H9 (cell line): ENCODE results near the gene ZDHHC11. TPM values are rescaled to one million over a fixed set of nuclear protein-coding genes. Genes with fewer than 3 reads are reported as not detected.
"Not testable (repeated sequence)": the region's sequence is repeated elsewhere in the genome, so short reads cannot be mapped to it uniquely, and the experiment has no call there.

Experiments
- DNase-seq: peaks from one replicate; pipeline ENCODE4 v3.0.0-alpha.2; 2017
- H2AFZ ChIP-seq: one replicate; pipeline ENCODE4 v1.6.1; 2013; ENCODE audit warnings: mild to moderate bottlenecking, low read length, control low read depth, moderate library complexity
- H2AK5ac ChIP-seq: 2 replicates; pipeline ENCODE4 v1.6.1; 2013; ENCODE audit warnings: low read length, control low read depth, mixed read lengths; ENCODE audit not compliant: insufficient read length
- H2BK120ac ChIP-seq: one replicate; pipeline ENCODE4 v1.6.1; 2013; ENCODE audit warnings: low read depth, mild to moderate bottlenecking, low read length, control low read depth, inconsistent platforms; ENCODE audit not compliant: poor library complexity, severe bottlenecking
- H2BK12ac ChIP-seq: 2 replicates; pipeline ENCODE4 v1.6.1; 2013; ENCODE audit warnings: low read length, control low read depth, mixed read lengths, low read depth; ENCODE audit not compliant: insufficient read length
- H2BK15ac ChIP-seq: 2 replicates; pipeline ENCODE4 v1.6.1; 2013; ENCODE audit warnings: low read depth, low read length, control low read depth
- H2BK20ac ChIP-seq: one replicate; pipeline ENCODE4 v1.6.1; 2013; ENCODE audit warnings: low read depth, mild to moderate bottlenecking, low read length, control low read depth, inconsistent platforms; ENCODE audit not compliant: poor library complexity, severe bottlenecking
- H2BK5ac ChIP-seq: 2 replicates; pipeline ENCODE4 v1.6.1; 2013; ENCODE audit warnings: low read length, control low read depth, mixed read lengths; ENCODE audit not compliant: insufficient read length
- H3K14ac ChIP-seq: 2 replicates; pipeline ENCODE4 v1.6.1; 2013; ENCODE audit warnings: low read length, control low read depth; ENCODE audit not compliant: insufficient read depth
- H3K18ac ChIP-seq: 2 replicates; pipeline ENCODE4 v1.6.1; 2013; ENCODE audit warnings: low read depth, mild to moderate bottlenecking, mixed read lengths, low read length, control low read depth; ENCODE audit not compliant: insufficient read length
- H3K23ac ChIP-seq: 2 replicates; pipeline ENCODE4 v1.6.1; 2013; ENCODE audit warnings: low read length, control low read depth, mixed read lengths, low read depth; ENCODE audit not compliant: insufficient read length
- H3K23me2 ChIP-seq: 2 replicates; pipeline ENCODE4 v1.6.1; 2013; ENCODE audit warnings: low read depth, mild to moderate bottlenecking, mixed read lengths, low read length, control low read depth; ENCODE audit not compliant: insufficient read length, poor library complexity, severe bottlenecking
- H3K27ac ChIP-seq: 2 replicates; pipeline ENCODE4 v1.5.1; 2013; ENCODE audit warnings: low read length, control low read depth, mixed read lengths, low read depth; ENCODE audit not compliant: insufficient read length
- H3K27me3 ChIP-seq: 2 replicates; pipeline ENCODE4 v1.6.1; 2013; ENCODE audit warnings: low read length, control low read depth, inconsistent platforms; ENCODE audit not compliant: insufficient read depth
- H3K4ac ChIP-seq: 2 replicates; pipeline ENCODE4 v1.6.1; 2013; ENCODE audit warnings: low read depth, mild to moderate bottlenecking, control low read depth, inconsistent platforms, low read length, moderate library complexity
- H3K4me1 ChIP-seq: 2 replicates; pipeline ENCODE4 v1.6.1; 2013; ENCODE audit warnings: low read length, control low read depth, inconsistent platforms; ENCODE audit not compliant: insufficient read depth
- H3K4me2 ChIP-seq: 2 replicates; pipeline ENCODE4 v1.6.1; 2013; ENCODE audit warnings: low read length, control low read depth, mixed read lengths; ENCODE audit not compliant: insufficient read length, insufficient read depth
- H3K56ac ChIP-seq: 2 replicates; pipeline ENCODE4 v1.6.1; 2013; ENCODE audit warnings: low read depth, mild to moderate bottlenecking, mixed read lengths, low read length, control low read depth; ENCODE audit not compliant: insufficient read length
- H3K79me1 ChIP-seq: 2 replicates; pipeline ENCODE4 v1.6.1; 2013; ENCODE audit warnings: low read depth, mild to moderate bottlenecking, moderate library complexity, low read length, control low read depth, inconsistent platforms; ENCODE audit not compliant: insufficient read depth, poor library complexity, severe bottlenecking
- H3K79me2 ChIP-seq: 2 replicates; pipeline ENCODE4 v1.6.1; 2013; ENCODE audit warnings: low read length, control low read depth, inconsistent platforms; ENCODE audit not compliant: insufficient read depth
- H3K9ac ChIP-seq: 2 replicates; pipeline ENCODE4 v1.6.1; 2013; ENCODE audit warnings: low read length, control low read depth, mixed read lengths; ENCODE audit not compliant: insufficient read length; ENCODE audit errors: extremely low read depth
- H3K9me3 ChIP-seq: one replicate; pipeline ENCODE4 v1.6.1; 2013; ENCODE audit warnings: low read depth, low read length, inconsistent platforms; ENCODE audit not compliant: control insufficient read depth
- H3T11ph ChIP-seq: one replicate; pipeline ENCODE4 v1.6.1; 2013; ENCODE audit warnings: mild to moderate bottlenecking, low read length, control low read depth, inconsistent platforms
- H4K20me1 ChIP-seq: one replicate; pipeline ENCODE4 v1.6.1; 2013; ENCODE audit not compliant: control insufficient read depth, insufficient read length, insufficient read depth
- H4K5ac ChIP-seq: 2 replicates; pipeline ENCODE4 v1.6.1; 2013; ENCODE audit warnings: low read depth, mild to moderate bottlenecking, mixed read lengths, low read length, control low read depth; ENCODE audit not compliant: insufficient read length
- H4K8ac ChIP-seq: replicated peaks from 2 replicates; pipeline ENCODE4 v1.6.1; 2013; ENCODE audit warnings: low read length, control low read depth, mixed read lengths, low read depth; ENCODE audit not compliant: insufficient read length
- H4K91ac ChIP-seq: 2 replicates; pipeline ENCODE4 v1.6.1; 2013; ENCODE audit warnings: low read depth, mild to moderate bottlenecking, moderate library complexity, mixed read lengths, low read length, control low read depth; ENCODE audit not compliant: insufficient read length
- H3K27ac Mint-ChIP-seq, 3 experiments: 2 replicates in 2 of 3; 3 replicates in 1 of 3; pipeline ENCODE4 v1.8.0; 2020 to 2021; ENCODE audit warnings: mixed read lengths in 3 of 3, mild to moderate bottlenecking in 1 of 3, moderate library complexity in 1 of 3
- H3K27me3 Mint-ChIP-seq: 2 replicates; pipeline ENCODE4 v1.8.0; 2021; ENCODE audit warnings: low read depth, mild to moderate bottlenecking, moderate library complexity, mixed read lengths
- H3K36me3 Mint-ChIP-seq, 3 experiments: 2 replicates in 2 of 3; 3 replicates in 1 of 3; pipeline ENCODE4 v1.8.0; 2020 to 2021; ENCODE audit warnings: low read depth in 3 of 3, mixed read lengths in 3 of 3; ENCODE audit not compliant: insufficient read depth in 1 of 3
- H3K4me1 Mint-ChIP-seq, 2 experiments: 2 replicates each; pipeline ENCODE4 v1.8.0; 2020; ENCODE audit warnings: mixed read lengths in 2 of 2
- H3K4me3 Mint-ChIP-seq, 2 experiments: 2 replicates in 1 of 2; 3 replicates in 1 of 2; pipeline ENCODE4 v1.8.0; 2020 to 2021; ENCODE audit warnings: mild to moderate bottlenecking in 2 of 2, mixed read lengths in 2 of 2, moderate library complexity in 1 of 2
- H3K9me3 Mint-ChIP-seq, 2 experiments: 2 replicates in 1 of 2; 3 replicates in 1 of 2; pipeline ENCODE4 v1.8.0; 2020; ENCODE audit warnings: mild to moderate bottlenecking in 2 of 2, mixed read lengths in 2 of 2, moderate library complexity in 1 of 2
- CTCF ChIP-seq: fragments of 200-600 bp; sonication (generic); conservative IDR thresholded peaks from 3 replicates; pipeline ENCODE4 v1.8.0; 2021; ENCODE audit warnings: antibody characterized with exemption, mild to moderate bottlenecking
- WGBS: extraction: QIAGEN DNeasy Blood & Tissue Kit; methylation state at CpG from one replicate; pipeline ENCODE4 v1.1.7; 2013; ENCODE audit warnings: missing lambda C conversion rate, low lambda C conversion rate, mixed read lengths; ENCODE audit not compliant: insufficient read length; ENCODE audit errors: extremely low coverage; 5-methylcytosine and 5-hydroxymethylcytosine counted together
- total RNA-seq: library from RNA; stranded (reverse); gene quantifications from 2 replicates; pipeline ENCODE4 v1.2.1, GENCODE V29; 2021

The ZDHHC11 gene
- total RNA-seq, 1 experiment from 2014 or later: 37.6 TPM

DNA sequence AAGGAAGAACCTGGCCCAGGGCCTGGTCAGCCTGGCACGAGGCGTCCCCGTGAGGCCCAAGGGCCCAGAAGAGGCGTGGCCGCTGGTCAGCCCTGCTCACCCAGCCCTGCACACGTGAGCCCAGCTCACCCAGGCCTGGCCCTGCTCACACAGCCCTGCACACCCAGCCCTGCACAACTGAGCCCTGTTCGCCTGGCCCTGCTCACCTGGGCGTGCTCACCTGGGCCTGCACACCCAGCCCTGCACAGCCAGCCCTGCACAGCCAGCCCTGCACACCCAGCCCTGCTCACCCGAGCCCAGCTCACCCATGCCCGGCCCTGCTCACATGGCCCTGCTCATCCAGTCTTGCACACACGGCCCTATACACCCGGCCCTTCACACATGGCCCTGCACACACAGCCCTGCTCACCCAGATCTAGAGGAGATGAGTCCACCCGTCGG, 2.1 kb downstream of the ZDHHC11 start:
- Histone ChIP-seq H3K27me3 (no peaks in the 10 kb centered on the region), H4K91ac (no peak overlapping the region), H3K79me2 (no peaks in the 10 kb centered on the region), H2AFZ (no peak overlapping the region), H2AK5ac (no peak overlapping the region), H3K23ac (no peak overlapping the region), H3K4me1 (no peaks in the 10 kb centered on the region), H3K23me2 (no peaks in the 10 kb centered on the region), H3T11ph (no peak overlapping the region), H3K9ac (no peak overlapping the region), H2BK5ac (no peak overlapping the region), H4K8ac (no peak overlapping the region), H3K14ac (no peak overlapping the region), H3K18ac (no peak overlapping the region), H3K4ac (no peak overlapping the region), H3K56ac (no peak overlapping the region), H3K79me1 (no peaks in the 10 kb centered on the region), H2BK12ac (no peak overlapping the region), H4K5ac (no peak overlapping the region), H2BK20ac (no peak overlapping the region), H2BK15ac (no peak overlapping the region), H3K4me2 (no peak overlapping the region), H3K9me3 (no peaks in the 10 kb centered on the region), H2BK120ac (no peak overlapping the region), H4K20me1 (no peaks in the 10 kb centered on the region), H3K27ac (no peak overlapping the region)
- Mint-ChIP-seq H3K4me3 (no peak overlapping the region), H3K27me3 (peaks cover 10% of the 10 kb centered on the region; the same call in 1 of the 2 replicates), H3K4me1 (peaks cover 3 to 5% of the 10 kb centered on the region in 2 experiments; a peak in 1 of 4 replicates), H3K27ac (peak overlapping the region in 2 of 3 experiments; percentile 61 to 83; a peak in 2 of 7 replicates), H3K9me3 (no peaks in the 10 kb centered on the region), H3K36me3 (peaks cover 0 to 7% (median 0%) of the 10 kb centered on the region in 3 experiments; a peak in 3 of 7 replicates)
- DNase-seq: no peak
- no CpG with 5 or more reads among the region's 14 CpGs for WGBS
- TF ChIP-seq CTCF: no peak

GRCh38 chr5:847736-848135, 3.0 kb downstream of the ZDHHC11 start:
- not testable (repeated sequence) for H3K4me2 ChIP-seq, H2BK15ac ChIP-seq, H2AK5ac ChIP-seq, H3K4me1 Mint-ChIP-seq, H3K4me3 Mint-ChIP-seq, H3K56ac ChIP-seq, H3K27me3 ChIP-seq, H2AFZ ChIP-seq, H3K9me3 ChIP-seq, H3K9ac ChIP-seq, H4K8ac ChIP-seq, H2BK12ac ChIP-seq, H4K5ac ChIP-seq, H4K91ac ChIP-seq, H2BK20ac ChIP-seq, H4K20me1 ChIP-seq, H3K18ac ChIP-seq, H3K23me2 ChIP-seq, DNase-seq, H2BK5ac ChIP-seq, H3K4ac ChIP-seq, H3K79me1 ChIP-seq, H3T11ph ChIP-seq, H3K14ac ChIP-seq, H3K9me3 Mint-ChIP-seq, H3K79me2 ChIP-seq, H3K4me1 ChIP-seq, H3K27me3 Mint-ChIP-seq, H3K23ac ChIP-seq, H3K27ac ChIP-seq, H2BK120ac ChIP-seq, H3K27ac Mint-ChIP-seq
- H3K36me3 Mint-ChIP-seq: peaks cover 0 to 11% (median 0%) of the 10 kb centered on the region in 3 experiments; a peak in 3 of 7 replicates
- no CpG with 5 or more reads among the region's 7 CpGs for WGBS
